ENCODE data around the gene OR8G5. TPM values are rescaled to one million over a fixed set of nuclear protein-coding genes. Genes with fewer than 3 reads are reported as not detected.

OR8G5 gene
- total and polyA plus RNA-seq, 8 donors = not detected

DNA sequence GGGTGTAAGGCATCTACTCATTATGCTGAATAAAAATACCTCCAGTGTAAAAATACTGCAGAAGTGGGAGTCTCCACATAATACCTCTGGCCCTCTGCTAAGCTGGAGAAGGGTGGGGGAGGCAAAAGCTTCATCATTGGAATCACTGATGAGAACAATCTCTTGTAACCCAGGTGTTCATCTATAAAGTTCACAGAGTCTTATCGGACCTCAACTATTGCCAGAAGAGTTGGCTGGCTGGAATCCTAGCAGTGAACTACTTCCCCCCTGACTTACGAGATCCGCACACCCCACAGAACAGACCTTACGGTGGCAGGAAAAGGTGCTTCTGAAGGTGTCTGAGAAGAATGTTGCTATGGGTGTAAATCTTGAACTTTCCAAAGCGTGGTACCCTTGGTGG is 55.1 kb downstream of the OR8G5 start:
- no peaks in the 10 kb centered on the region for H3K27me3 ChIP-seq
- 76 to 83% (median 80%) methylated on average over 5 of the region's 5 CpGs for WGBS, 5 donors
- H3K4me3 ChIP-seq = no peak overlapping the region
- H3K27ac ChIP-seq = no peak overlapping the region
- H3K36me3 ChIP-seq = no peaks in the 10 kb centered on the region
- H3K4me1 ChIP-seq = no peaks in the 10 kb centered on the region
- DNase-seq = no peak
- no peaks in the 10 kb centered on the region for H3K9me3 ChIP-seq
- intact Hi-C loops (cut with DNase I; ENCODE audit: low total_unique reads) = no loop called here
- TF ChIP-seq, protein P1, sequence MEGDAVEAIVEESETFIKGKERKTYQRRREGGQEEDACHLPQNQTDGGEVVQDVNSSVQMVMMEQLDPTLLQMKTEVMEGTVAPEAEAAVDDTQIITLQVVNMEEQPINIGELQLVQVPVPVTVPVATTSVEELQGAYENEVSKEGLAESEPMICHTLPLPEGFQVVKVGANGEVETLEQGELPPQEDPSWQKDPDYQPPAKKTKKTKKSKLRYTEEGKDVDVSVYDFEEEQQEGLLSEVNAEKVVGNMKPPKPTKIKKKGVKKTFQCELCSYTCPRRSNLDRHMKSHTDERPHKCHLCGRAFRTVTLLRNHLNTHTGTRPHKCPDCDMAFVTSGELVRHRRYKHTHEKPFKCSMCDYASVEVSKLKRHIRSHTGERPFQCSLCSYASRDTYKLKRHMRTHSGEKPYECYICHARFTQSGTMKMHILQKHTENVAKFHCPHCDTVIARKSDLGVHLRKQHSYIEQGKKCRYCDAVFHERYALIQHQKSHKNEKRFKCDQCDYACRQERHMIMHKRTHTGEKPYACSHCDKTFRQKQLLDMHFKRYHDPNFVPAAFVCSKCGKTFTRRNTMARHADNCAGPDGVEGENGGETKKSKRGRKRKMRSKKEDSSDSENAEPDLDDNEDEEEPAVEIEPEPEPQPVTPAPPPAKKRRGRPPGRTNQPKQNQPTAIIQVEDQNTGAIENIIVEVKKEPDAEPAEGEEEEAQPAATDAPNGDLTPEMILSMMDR (IDR thresholded peaks at IDR 0.05) = no peak
- no peak for TF ChIP-seq POLR2AphosphoS5 (IDR thresholded peaks at IDR 0.05)
- no peak for TF ChIP-seq POLR2A (IDR thresholded peaks at IDR 0.05)
- TF ChIP-seq EP300 (IDR thresholded peaks at IDR 0.05) = no peak

DNA sequence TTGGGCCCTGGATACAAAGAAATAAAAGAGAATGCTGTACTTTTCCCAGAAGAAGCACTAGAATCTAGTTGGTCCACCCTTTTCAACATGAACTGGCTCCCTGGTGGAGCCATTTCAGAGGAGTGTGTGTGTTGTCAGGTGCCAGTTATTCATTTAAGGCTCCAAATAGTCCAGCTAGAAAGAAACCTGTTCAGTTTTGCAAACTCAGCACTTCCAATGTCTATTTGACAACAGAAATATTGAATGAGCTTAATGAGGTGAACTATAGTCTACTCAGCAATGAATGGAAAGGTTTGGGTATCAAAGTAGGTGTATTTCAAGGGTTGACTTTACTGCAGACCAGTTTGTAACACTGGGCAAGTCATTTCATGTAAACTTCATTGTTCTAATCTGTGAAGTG is 55.5 kb downstream of the OR8G5 start:
- Histone ChIP-seq H3K4me3 (no peak overlapping the region), H3K27ac (no peak overlapping the region), H3K4me1 (no peaks in the 10 kb centered on the region), H3K27me3 (no peaks in the 10 kb centered on the region), H3K36me3 (no peaks in the 10 kb centered on the region), H3K9me3 (no peaks in the 10 kb centered on the region)
- no peak for TF ChIP-seq EP300 (IDR thresholded peaks at IDR 0.05)
- TF ChIP-seq, protein P1 (IDR thresholded peaks at IDR 0.05) = no peak
- no peak for DNase-seq
- intact Hi-C loops (cut with DNase I; ENCODE audit: low total_unique reads) = no loop called here

DNA sequence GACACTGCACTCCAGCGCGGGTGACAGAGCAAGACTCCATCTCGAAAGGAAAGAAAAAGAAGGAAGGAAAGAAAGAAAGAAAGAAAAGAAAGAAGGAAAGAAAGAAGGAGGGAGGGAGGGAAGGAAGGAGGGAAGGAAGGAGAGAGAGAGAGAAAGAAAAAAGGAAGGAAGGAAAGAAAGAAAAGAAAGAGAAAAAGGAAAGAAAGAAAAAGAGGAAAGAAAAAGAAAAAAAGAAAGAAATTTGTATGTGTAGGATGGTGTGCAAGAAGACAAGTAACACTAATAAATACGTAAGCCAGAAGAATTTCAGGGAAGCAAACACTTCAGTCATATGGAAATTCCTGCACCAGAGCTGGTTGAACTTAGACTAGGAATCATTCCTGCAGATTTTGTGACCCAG is 57.0 kb downstream of the OR8G5 start:
- no peak for TF ChIP-seq POLR2A (IDR thresholded peaks at IDR 0.05)
- TF ChIP-seq, protein P1 (IDR thresholded peaks at IDR 0.05) = no peak
- no peak for TF ChIP-seq POLR2AphosphoS5 (IDR thresholded peaks at IDR 0.05)
- no peak for TF ChIP-seq EP300 (IDR thresholded peaks at IDR 0.05)
- WGBS, 5 donors = 70 to 93% (median 89%) methylated on average over 4 of the region's 4 CpGs
- no peak overlapping the region for H3K4me3 ChIP-seq
- intact Hi-C loops (cut with DNase I; ENCODE audit: low total_unique reads) = no loop called here
- no peak overlapping the region for H3K27ac ChIP-seq
- no peaks in the 10 kb centered on the region for H3K4me1 ChIP-seq
- no peaks in the 10 kb centered on the region for H3K36me3 ChIP-seq
- no peak for DNase-seq
- no peaks in the 10 kb centered on the region for H3K9me3 ChIP-seq
- H3K27me3 ChIP-seq = no peaks in the 10 kb centered on the region

DNA sequence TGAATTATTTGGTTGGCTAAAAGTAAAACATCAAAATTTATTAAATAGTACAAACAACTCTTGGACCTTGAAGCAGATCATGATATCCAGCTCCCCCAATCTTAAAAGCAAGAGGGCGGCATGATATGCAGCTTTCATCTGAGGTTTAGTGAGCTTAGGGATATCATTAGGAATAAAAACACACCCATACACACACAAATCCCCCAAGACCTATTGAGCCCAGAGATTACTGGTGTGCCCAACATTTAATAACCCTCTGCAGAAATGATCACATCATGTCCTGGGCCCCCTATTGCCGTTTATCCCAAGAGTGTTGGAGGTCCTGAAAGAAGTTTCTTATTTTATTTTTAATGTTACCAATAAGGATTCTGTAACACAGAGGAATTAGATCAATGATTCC is 57.7 kb downstream of the OR8G5 start, which contains the start of gene OR8D1:
Gene OR8D1, minus strand, starts transcription at position 101 of the 400 bp plus-strand sequence. CDS start 3,183 bp downstream, outside the sequence.
- no peaks in the 10 kb centered on the region for H3K27me3 ChIP-seq
- no peak within 1 kb of the TSS for H3K4me3 ChIP-seq
- H3K27ac ChIP-seq = no peak within 1 kb of the TSS
- H3K36me3 ChIP-seq = no peaks in the 10 kb centered on the region
- intact Hi-C loops (cut with DNase I; ENCODE audit: low total_unique reads) = no loop called here
- H3K9me3 ChIP-seq = no peaks in the 10 kb centered on the region
- H3K4me1 ChIP-seq = no peaks in the 10 kb centered on the region
- TF ChIP-seq POLR2A (IDR thresholded peaks at IDR 0.05) (no peak), EP300 (IDR thresholded peaks at IDR 0.05) (no peak), POLR2AphosphoS5 (IDR thresholded peaks at IDR 0.05) (no peak)
- TF ChIP-seq, protein P1 (IDR thresholded peaks at IDR 0.05) = no peak
- 80 to 92% (median 87%) methylated on average over 2 of the region's 2 CpGs for WGBS, 5 donors
- DNase-seq = no peak
